ENCODE measurements around the gene CELSR2. TPM values are rescaled to one million over a fixed set of nuclear protein-coding genes. Genes with fewer than 3 reads are reported as not detected.

Gene CELSR2
- total and polyA plus RNA-seq, 12 donors: 0.93 to 10.6 (median 6.2) TPM

GRCh38 chr1:109255097-109255651, 5.8 kb downstream of the CELSR2 start:
- H3K36me3 ChIP-seq: peaks cover 0 to 3% (median 0%) of the 10 kb centered on the region in 9 donors
- DNase-seq: no peak
- peaks cover 10 to 27% (median 18%) of the 10 kb centered on the region in 9 donors for H3K4me1 ChIP-seq
- no peak overlapping the region for H3K4me3 ChIP-seq
- intact Hi-C loops (cut with DNase I): no loop called here
- no peak for ATAC-seq
- peak overlapping the region in 7 of 10 donors; percentile 49 to 79 (median 71) for H3K27ac ChIP-seq
- H3K9me3 ChIP-seq: no peaks in the 10 kb centered on the region
- peak in 1 of 9 donors; percentile 16 for TF ChIP-seq CTCF (IDR thresholded peaks at IDR 0.05)
- WGBS, 2 donors: 69 to 72% methylated on average over 15 of the region's 15 CpGs
- peaks cover 0 to 10% (median 0%) of the 10 kb centered on the region in 7 donors for H3K27me3 ChIP-seq

- peaks cover 10 to 25% (median 18%) of the 10 kb centered on the region in 9 donors for H3K4me1 ChIP-seq
- peaks cover 0 to 3% (median 0%) of the 10 kb centered on the region in 9 donors for H3K36me3 ChIP-seq
- no peak overlapping the region for H3K4me3 ChIP-seq
- TF ChIP-seq CTCF (IDR thresholded peaks at IDR 0.05): no peak
- H3K9me3 ChIP-seq: no peaks in the 10 kb centered on the region
- H3K27ac ChIP-seq: no peak overlapping the region
- H3K27me3 ChIP-seq: peaks cover 0 to 5% (median 0%) of the 10 kb centered on the region in 7 donors
- DNase-seq: no peak
- intact Hi-C loops (cut with DNase I): no loop called here
- 92 to 93% methylated on average over 5 of the region's 5 CpGs for WGBS, 2 donors
- no peak for ATAC-seq
These were observed 6.3 kb downstream of the CELSR2 start for GRCh38 chr1:109255678-109256077.

- Histone ChIP-seq H3K36me3 (peaks cover 0 to 3% (median 0%) of the 10 kb centered on the region in 9 donors), H3K4me1 (peaks cover 10 to 25% (median 18%) of the 10 kb centered on the region in 9 donors), H3K27me3 (peaks cover 0 to under 1% (median 0%) of the 10 kb centered on the region in 7 donors), H3K9me3 (no peaks in the 10 kb centered on the region), H3K27ac (no peak overlapping the region), H3K4me3 (no peak overlapping the region)
- intact Hi-C loops (cut with DNase I): no loop called here
- WGBS, 2 donors: 73 to 78% methylated on average over 7 of the region's 7 CpGs
- DNase-seq (no peak), ATAC-seq (no peak)
- TF ChIP-seq CTCF (IDR thresholded peaks at IDR 0.05): no peak
These were observed 6.7 kb downstream of the CELSR2 start for GRCh38 chr1:109256085-109256484.

GRCh38 chr1:109256971-109257681, 7.8 kb downstream of the CELSR2 start:
- Histone ChIP-seq H3K27ac (no peak overlapping the region), H3K36me3 (peaks cover 0 to 3% (median 0%) of the 10 kb centered on the region in 9 donors), H3K9me3 (no peaks in the 10 kb centered on the region), H3K4me3 (no peak overlapping the region), H3K4me1 (peaks cover 10 to 25% (median 18%) of the 10 kb centered on the region in 9 donors), H3K27me3 (no peaks in the 10 kb centered on the region)
- DNase-seq: no peak
- WGBS, 2 donors: 92 to 97% methylated on average over 5 of the region's 5 CpGs
- TF ChIP-seq CTCF (IDR thresholded peaks at IDR 0.05): no peak
- no peak for ATAC-seq
- intact Hi-C loops (cut with DNase I): no loop called here
